ENCODE results near the gene DGKI.

Gene DGKI

GRCh38 chr7:137590756-137591305 lies 255.9 kb downstream of the DGKI start:
- no peak for DNase-seq

GRCh38 chr7:137590071-137590755 lies 256.6 kb downstream of the DGKI start:
- DNase-seq, result no peak

GRCh38 chr7:137587326-137587725 lies 259.4 kb downstream of the DGKI start:
- DNase-seq, result no peak

- DNase-seq, result no peak
Measured at GRCh38 chr7:137585591-137585990, 261.2 kb downstream of the DGKI start.

- DNase-seq, result no peak
Measured at GRCh38 chr7:137583172-137583571, 263.6 kb downstream of the DGKI start.

- no peak for DNase-seq
Measured at GRCh38 chr7:137579913-137580640, 266.7 kb downstream of the DGKI start.

GRCh38 chr7:137578541-137578940 lies 268.2 kb downstream of the DGKI start:
- DNase-seq, result no peak

GRCh38 chr7:137577184-137577583 lies 269.6 kb downstream of the DGKI start:
- no peak for DNase-seq

GRCh38 chr7:137576481-137576880 lies 270.3 kb downstream of the DGKI start:
- no peak for DNase-seq

GRCh38 chr7:137574812-137575211 lies 272.0 kb downstream of the DGKI start:
- DNase-seq, result no peak

- DNase-seq, result no peak
Measured at GRCh38 chr7:137572056-137572784, 274.6 kb downstream of the DGKI start.

- no peak for DNase-seq
Measured at GRCh38 chr7:137564677-137565076, 282.1 kb downstream of the DGKI start.

GRCh38 chr7:137563981-137564380 lies 282.8 kb downstream of the DGKI start:
- DNase-seq, result no peak

GRCh38 chr7:137547485-137547884 lies 299.3 kb downstream of the DGKI start:
- no peak for DNase-seq

- no peak for DNase-seq
Measured at GRCh38 chr7:137546671-137547070, 300.1 kb downstream of the DGKI start.

- DNase-seq, result no peak
Measured at GRCh38 chr7:137546009-137546408, 300.8 kb downstream of the DGKI start.

- DNase-seq, result no peak
Measured at GRCh38 chr7:137545059-137545716, 301.6 kb downstream of the DGKI start.

GRCh38 chr7:137544453-137545058 lies 302.2 kb downstream of the DGKI start:
- DNase-seq, result no peak

- no peak for DNase-seq
Measured at GRCh38 chr7:137539111-137539715, 307.6 kb downstream of the DGKI start.

- DNase-seq, result no peak
Measured at GRCh38 chr7:137538361-137538762, 308.4 kb downstream of the DGKI start.

- no peak for DNase-seq
Measured at GRCh38 chr7:137535579-137535978, 311.2 kb downstream of the DGKI start.

GRCh38 chr7:137531671-137532070 lies 315.1 kb downstream of the DGKI start:
- no peak for DNase-seq

Measured in activated naive CD4-positive, alpha-beta T cell treated with Interleukin-2 at 50 U/mL for 16 hours (primary cell).